SJSA1 (cell line): Measurements from ENCODE around the gene PCGF2. TPM values are rescaled to one million over a fixed set of nuclear protein-coding genes. Genes with fewer than 3 reads are reported as not detected.

ENCODE experiments used
- DNase-seq, 2 experiments: peaks; one replicate each; pipeline ENCODE4 v3.0.0-alpha.2; 2015 to 2020; ENCODE audit warnings: low spot score in 2 of 2, low read depth in 1 of 2
- H3K27ac ChIP-seq: fragments of 250-450 bp; sonication (Bioruptor Pico); 2 replicates; pipeline ENCODE4 v1.5.1; 2020; ENCODE audit warnings: mild to moderate bottlenecking, moderate library complexity
- H3K27me3 ChIP-seq: fragments of 250-450 bp; sonication (Bioruptor Pico); replicated peaks from 2 replicates; pipeline ENCODE4 v1.5.1; 2020; ENCODE audit warnings: mild to moderate bottlenecking, moderate library complexity
- H3K36me3 ChIP-seq: fragments of 250-450 bp; sonication (Bioruptor Pico); 2 replicates; pipeline ENCODE4 v1.5.1; 2020; ENCODE audit warnings: mild to moderate bottlenecking
- H3K4me1 ChIP-seq: fragments of 250-450 bp; sonication (Bioruptor Pico); replicated peaks from 2 replicates; pipeline ENCODE4 v1.6.1; 2021; ENCODE audit warnings: mild to moderate bottlenecking
- H3K4me3 ChIP-seq: fragments of 250-450 bp; sonication (Bioruptor Pico); 2 replicates; pipeline ENCODE4 v1.5.1; 2020; ENCODE audit warnings: mild to moderate bottlenecking
- H3K9me3 ChIP-seq: fragments of 250-450 bp; sonication (Bioruptor Pico); replicated peaks from 2 replicates; pipeline ENCODE4 v1.5.1; 2020; ENCODE audit warnings: mild to moderate bottlenecking
- total RNA-seq: library from RNA; depleted of rRNA; stranded (reverse); fragments of >200 nt; shearing (Covaris generic); gene quantifications from 2 replicates; pipeline ENCODE4 v1.2.3, GENCODE V29; 2014

PCGF2 gene
- total RNA-seq, 1 experiment from 2014 or later = 3.6 TPM

DNA sequence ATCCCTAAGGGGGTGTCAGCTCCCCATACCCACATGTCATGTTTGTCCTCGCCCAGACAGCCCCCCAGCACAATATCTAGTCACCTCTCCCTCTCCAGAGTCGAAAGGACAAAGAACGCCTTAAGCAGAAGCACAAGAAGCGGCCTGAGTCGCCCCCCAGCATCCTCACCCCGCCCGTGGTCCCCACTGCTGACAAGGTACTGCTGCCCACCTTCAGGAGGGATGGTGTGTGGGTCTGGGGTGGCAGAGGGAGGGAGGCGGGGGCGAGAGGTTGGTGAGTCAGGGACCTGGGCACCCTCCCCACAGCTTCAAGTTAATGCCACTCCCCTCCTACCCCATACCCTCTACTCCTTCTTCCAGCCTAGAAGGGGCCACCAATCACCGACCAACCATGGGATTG lies 35.5 kb downstream of the PCGF2 start:
- Histone ChIP-seq H3K27me3 (no peaks in the 10 kb centered on the region), H3K4me1 (no peaks in the 10 kb centered on the region), H3K9me3 (no peaks in the 10 kb centered on the region), H3K36me3 (peaks cover 35% of the 10 kb centered on the region), H3K27ac (no peak overlapping the region), H3K4me3 (no peak overlapping the region)
- DNase-seq = no peak

DNA sequence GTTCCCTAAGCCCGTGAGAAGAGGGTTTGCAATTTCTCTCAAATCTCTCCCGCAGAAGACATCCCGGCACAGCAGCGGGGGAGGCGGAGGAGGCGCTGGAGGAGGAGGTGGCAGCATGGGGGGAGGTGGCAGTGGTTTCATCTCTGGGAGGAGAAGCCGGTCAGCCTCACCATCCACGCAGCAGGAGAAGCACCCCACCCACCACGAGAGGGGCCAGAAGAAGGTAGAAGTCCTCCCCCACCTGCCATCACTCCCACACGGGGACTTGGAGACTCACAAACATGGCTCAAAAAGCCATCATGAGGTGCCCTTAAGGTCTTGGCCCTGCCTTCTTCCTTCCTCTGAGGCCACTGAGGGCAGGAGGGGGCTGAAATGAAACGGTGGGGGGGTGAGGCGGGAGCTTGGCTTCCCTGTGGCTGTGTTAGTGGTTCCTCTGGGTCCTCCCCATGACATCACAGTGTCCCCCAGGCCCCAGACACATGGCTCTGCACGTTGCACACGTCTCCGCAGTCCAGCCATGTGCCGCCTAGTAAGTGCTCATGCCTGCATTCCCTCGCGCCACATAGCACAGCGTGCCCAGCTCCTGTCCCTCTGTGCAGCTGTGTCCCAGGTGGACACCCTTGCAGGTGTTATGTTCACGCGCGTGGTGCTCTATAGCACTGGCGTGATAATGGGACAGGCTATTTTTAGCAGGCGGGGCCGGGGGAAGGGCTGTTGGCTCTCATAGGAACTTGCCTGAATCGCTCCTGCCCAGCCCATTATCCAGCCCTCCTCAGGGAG lies 36.2 kb downstream of the PCGF2 start:
- DNase-seq = no peak
- H3K9me3 ChIP-seq = no peaks in the 10 kb centered on the region
- H3K4me1 ChIP-seq = no peaks in the 10 kb centered on the region
- no peak overlapping the region for H3K27ac ChIP-seq
- H3K27me3 ChIP-seq = no peaks in the 10 kb centered on the region
- H3K36me3 ChIP-seq = peaks cover 31% of the 10 kb centered on the region
- no peak overlapping the region for H3K4me3 ChIP-seq

DNA sequence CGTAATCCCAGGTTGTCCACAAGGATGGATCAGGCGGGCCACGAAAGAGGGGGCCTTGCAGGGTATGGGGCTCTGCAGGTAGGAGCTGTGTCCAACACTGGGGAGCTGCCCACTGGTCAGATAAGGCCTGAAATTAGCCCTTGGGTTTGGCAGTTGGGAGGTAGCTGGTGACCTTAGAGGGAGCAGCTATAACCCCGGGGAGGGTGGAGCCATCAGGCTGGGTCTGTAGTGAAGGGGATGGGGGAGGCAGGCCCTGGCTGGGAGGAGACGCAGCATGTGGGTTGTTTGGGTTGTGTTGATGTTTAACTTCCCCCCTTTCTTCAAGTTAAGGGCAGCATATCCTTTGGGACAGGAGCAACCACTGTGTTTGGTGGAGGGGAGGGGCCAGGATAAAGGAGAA lies 37.2 kb downstream of the PCGF2 start:
- no peak overlapping the region for H3K27ac ChIP-seq
- H3K9me3 ChIP-seq = no peaks in the 10 kb centered on the region
- peaks cover 25% of the 10 kb centered on the region for H3K36me3 ChIP-seq
- no peak overlapping the region for H3K4me3 ChIP-seq
- DNase-seq = no peak
- no peaks in the 10 kb centered on the region for H3K27me3 ChIP-seq
- peaks cover 8% of the 10 kb centered on the region for H3K4me1 ChIP-seq

DNA sequence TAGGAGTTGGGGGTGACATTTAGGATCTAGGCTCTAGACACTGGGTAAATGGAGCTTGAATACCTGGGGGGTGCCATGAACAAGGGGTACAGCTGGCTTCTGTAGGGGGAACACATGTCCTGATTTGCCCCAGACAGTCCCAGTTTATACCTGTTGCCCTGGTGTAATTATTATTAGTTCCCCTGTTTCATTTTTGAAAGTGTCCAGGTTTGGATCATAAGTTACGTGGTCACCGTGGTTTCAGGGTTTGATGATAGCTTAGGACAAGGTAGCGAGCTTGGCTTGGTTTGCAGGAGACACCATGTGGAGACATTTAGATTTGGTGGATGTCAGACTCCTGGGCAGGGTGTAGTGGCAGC lies 37.6 kb downstream of the PCGF2 start:
- Histone ChIP-seq H3K27me3 (no peaks in the 10 kb centered on the region), H3K36me3 (peaks cover 25% of the 10 kb centered on the region), H3K27ac (no peak overlapping the region), H3K4me3 (no peak overlapping the region), H3K9me3 (no peaks in the 10 kb centered on the region), H3K4me1 (peaks cover 11% of the 10 kb centered on the region)
- DNase-seq = no peak

DNA sequence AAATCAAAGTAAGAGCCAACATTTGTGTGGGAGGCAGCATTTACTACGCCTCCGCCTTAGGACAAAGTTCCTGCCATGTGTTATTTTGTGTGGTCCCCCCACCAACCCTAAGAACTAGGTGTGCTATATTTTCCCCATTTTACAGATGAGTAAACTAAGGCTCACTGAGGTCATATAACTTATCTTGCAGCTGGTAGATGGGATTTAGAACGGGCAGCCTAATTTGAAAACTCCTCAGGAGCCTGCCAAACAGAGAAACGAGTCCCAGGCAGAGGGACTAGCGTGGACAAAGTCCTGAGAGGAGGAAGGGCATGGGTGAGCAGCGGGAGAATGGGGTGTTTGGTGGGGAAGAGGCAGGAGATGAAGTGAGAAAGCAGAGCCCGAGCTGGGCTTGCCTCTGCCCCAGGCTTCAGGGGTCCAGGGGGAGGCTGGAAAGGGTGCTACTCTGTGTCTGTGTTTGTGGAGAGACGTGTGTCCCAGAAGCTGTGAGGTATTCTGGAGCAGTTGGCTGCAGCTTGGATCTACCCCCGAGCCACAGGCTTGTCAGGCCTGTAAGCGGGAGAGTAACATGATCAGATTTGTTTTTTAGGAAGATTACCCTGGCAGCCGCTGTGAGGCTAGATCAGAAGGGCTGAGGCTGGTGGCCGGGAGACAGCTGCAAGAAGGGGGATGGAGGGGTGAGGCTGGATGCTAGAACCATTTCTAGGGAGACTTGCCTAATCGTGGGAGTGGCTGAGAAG lies 38.1 kb downstream of the PCGF2 start:
- Histone ChIP-seq H3K36me3 (peaks cover 25% of the 10 kb centered on the region), H3K4me1 (peaks cover 11% of the 10 kb centered on the region), H3K27ac (no peak overlapping the region), H3K9me3 (no peaks in the 10 kb centered on the region), H3K27me3 (no peaks in the 10 kb centered on the region), H3K4me3 (no peak overlapping the region)
- no peak for DNase-seq

DNA sequence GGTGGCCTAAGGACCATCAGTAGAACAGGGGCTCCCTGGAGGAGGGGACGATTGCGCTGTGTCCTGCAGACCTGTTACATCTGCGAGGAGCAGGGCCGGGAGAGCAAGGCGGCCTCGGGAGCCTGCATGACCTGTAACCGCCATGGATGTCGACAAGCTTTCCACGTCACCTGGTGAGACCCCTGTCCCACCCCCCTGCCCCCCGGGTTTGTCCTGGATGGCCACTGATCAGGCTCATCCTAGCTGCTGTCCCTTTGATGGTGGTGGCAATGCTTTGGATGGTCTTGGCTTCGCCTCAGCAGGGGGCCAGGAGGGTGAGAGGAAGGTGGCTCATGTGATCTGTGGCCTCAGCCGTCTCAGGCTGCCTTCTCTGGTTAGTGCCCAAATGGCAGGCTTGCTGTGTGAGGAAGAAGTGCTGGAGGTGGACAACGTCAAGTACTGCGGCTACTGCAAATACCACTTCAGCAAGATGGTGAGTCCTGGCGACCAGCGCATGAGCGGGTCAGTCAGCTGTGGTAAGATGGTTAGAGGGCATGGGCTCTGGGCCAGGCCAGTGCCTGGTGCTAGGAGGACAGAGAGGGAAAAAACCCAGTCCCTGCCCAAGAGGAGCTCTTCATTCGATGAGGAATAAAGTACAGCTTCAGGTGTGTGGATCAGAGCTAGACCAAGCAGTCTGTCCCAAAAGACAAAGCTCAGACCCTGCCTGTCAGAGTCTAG lies 38.9 kb downstream of the PCGF2 start:
- DNase-seq = no peak
- Histone ChIP-seq H3K4me3 (no peak overlapping the region), H3K27ac (no peak overlapping the region), H3K9me3 (no peaks in the 10 kb centered on the region; the same call in 1 of the 2 replicates), H3K36me3 (peaks cover 28% of the 10 kb centered on the region), H3K27me3 (no peaks in the 10 kb centered on the region), H3K4me1 (peaks cover 16% of the 10 kb centered on the region)

DNA sequence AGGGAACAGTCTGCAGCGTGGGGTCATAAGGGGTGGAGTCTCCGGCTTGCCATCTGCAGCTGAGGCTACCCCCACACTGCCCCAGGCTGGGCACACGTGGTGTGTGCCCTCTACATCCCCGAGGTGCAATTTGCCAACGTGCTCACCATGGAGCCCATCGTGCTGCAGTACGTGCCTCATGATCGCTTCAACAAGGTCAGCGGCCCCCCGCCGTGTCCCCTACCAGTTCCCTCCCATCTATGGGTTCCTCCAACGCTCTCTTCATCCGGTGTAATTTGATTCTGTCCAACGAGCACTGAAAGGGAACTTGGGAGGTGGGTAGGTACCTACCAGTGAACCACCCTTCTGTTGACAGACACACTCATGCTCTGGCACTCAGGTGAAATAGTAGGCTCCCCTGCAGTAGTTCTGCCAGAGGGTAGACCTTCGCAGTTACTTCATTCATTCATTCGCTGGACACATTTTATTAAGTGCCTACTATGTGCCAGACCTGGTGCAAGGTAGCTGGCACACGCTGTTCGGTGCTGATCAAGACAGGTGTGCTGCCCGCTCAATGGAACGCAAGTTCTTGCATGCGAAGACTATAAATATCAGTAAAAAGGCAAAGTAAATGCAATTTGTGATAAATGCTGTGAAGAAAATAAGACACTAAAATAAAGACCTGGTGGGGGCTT lies 40.3 kb downstream of the PCGF2 start:
- H3K36me3 ChIP-seq = peaks cover 19% of the 10 kb centered on the region
- no peak for DNase-seq
- no peaks in the 10 kb centered on the region; the same call in 1 of the 2 replicates for H3K9me3 ChIP-seq
- H3K4me3 ChIP-seq = no peak overlapping the region
- H3K4me1 ChIP-seq = peaks cover 24% of the 10 kb centered on the region
- H3K27ac ChIP-seq = no peak overlapping the region
- H3K27me3 ChIP-seq = no peaks in the 10 kb centered on the region

DNA sequence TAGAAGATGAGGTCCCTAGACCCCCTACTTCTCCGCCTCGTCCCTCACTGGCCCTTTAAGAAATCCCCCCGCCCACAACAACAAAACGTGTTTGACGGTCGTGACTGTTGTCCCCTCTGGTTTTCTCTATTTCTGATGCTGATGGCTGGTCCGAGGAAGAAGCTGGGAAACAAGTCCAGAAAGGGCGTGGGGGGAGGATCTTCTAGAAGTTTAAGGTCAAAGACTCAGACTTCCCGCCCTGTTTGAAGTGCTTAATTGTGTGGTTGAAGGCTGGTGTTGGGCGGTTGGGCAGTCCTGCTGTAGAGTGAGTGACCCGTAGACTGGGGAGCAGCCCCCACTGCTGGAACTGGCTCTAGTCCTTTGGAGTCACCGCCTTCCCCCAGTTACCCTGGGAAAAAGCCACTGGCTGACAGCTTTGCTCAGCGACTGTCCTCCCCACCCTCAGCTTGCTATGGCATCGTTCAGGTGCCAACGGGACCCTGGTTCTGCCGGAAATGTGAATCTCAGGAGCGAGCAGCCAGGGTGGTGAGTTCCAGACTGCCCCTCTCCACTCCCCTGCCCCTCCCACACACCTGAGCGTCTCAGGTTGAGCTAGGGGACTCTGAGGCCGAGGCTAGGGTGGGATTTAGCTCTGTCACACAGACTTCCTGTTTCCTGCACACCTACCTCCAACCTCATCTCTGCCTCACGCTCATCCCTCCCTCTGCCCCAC lies 41.5 kb downstream of the PCGF2 start:
- H3K4me1 ChIP-seq = peaks cover 32% of the 10 kb centered on the region
- peak overlapping the region; percentile 84 for H3K4me3 ChIP-seq
- no peak for DNase-seq
- H3K36me3 ChIP-seq = peaks cover 14% of the 10 kb centered on the region
- no peaks in the 10 kb centered on the region; the same call in 1 of the 2 replicates for H3K9me3 ChIP-seq
- no peaks in the 10 kb centered on the region for H3K27me3 ChIP-seq
- no peak overlapping the region for H3K27ac ChIP-seq

DNA sequence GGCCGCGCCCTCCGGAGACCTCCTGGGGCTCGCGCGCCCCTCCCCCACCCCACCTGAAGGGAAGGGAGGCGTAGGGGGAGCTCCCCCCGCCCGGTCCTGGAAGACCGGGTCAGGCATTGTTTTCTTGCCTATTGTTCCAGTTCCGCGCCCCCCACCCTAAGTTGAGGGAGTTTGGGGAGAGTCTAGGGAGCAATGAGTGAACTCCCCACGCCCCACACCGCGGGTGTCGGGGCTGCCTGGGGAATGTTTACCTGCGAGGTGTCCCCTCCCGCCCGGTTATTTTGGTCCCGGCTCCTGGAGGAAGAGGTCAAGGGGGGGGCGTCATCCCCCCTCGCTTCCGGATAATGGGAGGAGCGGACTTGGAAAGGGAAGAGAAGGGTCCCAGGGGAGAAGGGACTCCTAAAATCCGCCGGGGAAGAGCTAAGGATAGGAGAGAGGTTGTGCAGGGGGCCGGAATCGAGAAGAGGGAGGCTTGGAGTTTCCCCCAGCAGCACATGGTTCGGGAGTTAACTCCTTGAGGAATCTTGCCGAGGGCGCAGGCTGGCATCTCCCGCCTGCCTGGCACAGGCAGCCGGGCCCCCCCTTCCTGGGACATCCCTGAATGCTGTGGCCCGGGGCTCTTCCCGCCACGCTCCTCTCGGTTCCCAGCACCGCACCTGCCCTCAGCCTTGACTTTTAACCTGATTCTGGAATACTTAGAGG lies 42.2 kb downstream of the PCGF2 start:
- peaks cover 39% of the 10 kb centered on the region for H3K4me1 ChIP-seq
- H3K9me3 ChIP-seq = no peaks in the 10 kb centered on the region; the same call in 1 of the 2 replicates
- peaks cover 14% of the 10 kb centered on the region for H3K36me3 ChIP-seq
- H3K27me3 ChIP-seq = no peaks in the 10 kb centered on the region
- H3K27ac ChIP-seq = no peak overlapping the region
- peak overlapping the region; percentile 84 for H3K4me3 ChIP-seq
- DNase-seq = peak in 1 of 2 experiments; percentile 51

DNA sequence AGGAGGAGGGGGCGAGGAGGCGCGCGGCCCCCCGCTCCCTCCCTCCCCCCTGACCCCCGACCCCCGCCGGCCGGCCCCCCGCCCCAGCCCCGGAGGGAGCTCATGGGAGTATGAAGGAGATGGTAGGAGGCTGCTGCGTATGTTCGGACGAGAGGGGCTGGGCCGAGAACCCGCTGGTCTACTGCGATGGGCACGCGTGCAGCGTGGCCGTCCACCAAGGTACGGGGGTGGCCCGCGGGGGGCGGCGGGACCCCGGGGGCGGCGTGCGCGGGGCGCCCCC lies 42.7 kb downstream of the PCGF2 start:
- Histone ChIP-seq H3K4me3 (peak overlapping the region; percentile 84), H3K27ac (no peak overlapping the region), H3K36me3 (peaks cover 14% of the 10 kb centered on the region), H3K27me3 (no peaks in the 10 kb centered on the region), H3K9me3 (no peaks in the 10 kb centered on the region; the same call in 1 of the 2 replicates), H3K4me1 (peaks cover 39% of the 10 kb centered on the region)
- no peak for DNase-seq

DNA sequence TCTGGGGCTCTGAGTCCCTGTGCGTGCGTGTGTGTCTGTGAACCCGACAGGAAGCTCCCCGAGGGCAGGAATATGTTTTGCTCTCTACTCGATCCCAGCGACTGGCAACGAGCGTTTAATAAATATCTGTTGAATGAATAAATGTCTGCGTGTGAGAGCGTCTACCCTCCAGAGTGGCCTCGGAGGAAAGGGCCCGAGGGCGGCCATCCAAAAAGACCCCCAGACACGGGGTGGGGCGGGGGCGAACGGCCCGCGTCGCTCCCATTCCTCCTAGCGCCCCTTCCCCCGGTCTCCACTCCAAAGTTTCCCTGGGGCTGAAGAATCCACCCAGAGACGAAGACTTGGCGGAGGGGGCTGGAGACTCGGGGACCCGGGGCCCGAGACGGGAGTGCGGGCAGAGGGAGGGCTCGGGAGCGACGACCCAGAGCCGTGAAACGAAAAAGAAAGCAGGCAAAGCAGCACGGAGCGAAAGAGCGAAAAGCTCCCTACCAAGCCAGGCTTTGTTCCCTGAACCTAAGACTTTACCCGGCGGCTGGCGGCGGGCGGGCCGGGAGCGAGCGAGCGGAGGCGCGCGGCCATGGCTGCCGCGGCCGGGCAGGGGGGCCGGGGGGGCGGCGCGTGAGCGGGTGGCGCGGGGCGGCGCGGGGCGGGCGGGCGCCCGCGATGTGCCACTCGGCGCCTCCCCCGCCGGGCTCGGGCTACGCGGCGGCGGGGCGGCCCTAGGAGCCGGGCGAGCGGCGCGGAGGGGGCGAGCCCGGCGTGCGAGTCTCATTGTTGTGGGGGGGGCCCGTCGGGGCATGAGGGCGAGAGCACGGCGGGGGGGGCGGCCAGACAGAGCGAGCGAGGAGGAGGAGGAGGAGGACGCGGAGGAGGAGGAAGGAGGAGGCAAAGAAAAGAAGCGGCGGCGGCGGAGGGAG lies 43.3 kb downstream of the PCGF2 start, which contains the start of gene MLLT6:
TSS of gene MLLT6 (plus strand) at position 668 of the 917 bp plus-strand sequence. CDS start 360 bp downstream, outside the sequence.
- H3K27ac ChIP-seq = peak within 1 kb of the TSS; percentile 88
- peaks cover 39% of the 10 kb centered on the region for H3K4me1 ChIP-seq
- peak; percentile 49 to 77 for DNase-seq
- no peaks in the 10 kb centered on the region for H3K27me3 ChIP-seq
- H3K4me3 ChIP-seq = peak within 1 kb of the TSS; percentile 84
- H3K36me3 ChIP-seq = peaks cover 14% of the 10 kb centered on the region
- no peaks in the 10 kb centered on the region; the same call in 1 of the 2 replicates for H3K9me3 ChIP-seq
